Stimulated activated CD4-positive, alpha-beta T cell treated with anti-CD3 and anti-CD28 coated beads, Interleukin-4, amount 100 ng/mL, for 1 hour (primary cell): Measurements from ENCODE around the gene ASPG.

Experiments used
- DNase-seq: peaks from one replicate; pipeline ENCODE4 v3.0.0-alpha.2; 2020

The ASPG gene

GRCh38 chr14:104094709-104095425, 9.4 kb downstream of the ASPG start:
- DNase-seq, result peak; percentile 79

GRCh38 chr14:104095426-104096310, 10.2 kb downstream of the ASPG start:
- DNase-seq, result no peak

GRCh38 chr14:104096318-104096717, 10.8 kb downstream of the ASPG start:
- no peak for DNase-seq

GRCh38 chr14:104096751-104097700, 11.5 kb downstream of the ASPG start:
- DNase-seq, result no peak

- no peak for DNase-seq
Measured at GRCh38 chr14:104098272-104099095, 13.0 kb downstream of the ASPG start.

GRCh38 chr14:104099096-104100041, 13.9 kb downstream of the ASPG start:
- no peak for DNase-seq

GRCh38 chr14:104100171-104101085, 14.9 kb downstream of the ASPG start:
- no peak for DNase-seq

GRCh38 chr14:104101086-104101621, 15.7 kb downstream of the ASPG start:
- no peak for DNase-seq

- DNase-seq, result no peak
Measured at GRCh38 chr14:104101651-104102281, 16.3 kb downstream of the ASPG start.

GRCh38 chr14:104102282-104102914, 16.9 kb downstream of the ASPG start:
- no peak for DNase-seq

GRCh38 chr14:104103061-104103445, 17.6 kb downstream of the ASPG start:
- no peak for DNase-seq

- no peak for DNase-seq
Measured at GRCh38 chr14:104103446-104104075, 18.1 kb downstream of the ASPG start.

- no peak for DNase-seq
Measured at GRCh38 chr14:104104076-104104901, 18.8 kb downstream of the ASPG start.

- no peak for DNase-seq
Measured at GRCh38 chr14:104105071-104105821, 19.7 kb downstream of the ASPG start.

- DNase-seq, result peak; percentile 0
Measured at GRCh38 chr14:104105822-104106470, 20.4 kb downstream of the ASPG start.
